B cell (primary cell): ENCODE measurements around the gene NET1. TPM values are rescaled to one million over a fixed set of nuclear protein-coding genes. Genes with fewer than 3 reads are reported as not detected.

Experiments used
- ATAC-seq: fragments of 200-7000 bp; cut with Tn5 transposase; one replicate; pipeline ENCODE4 v1.10.0; 2021; ENCODE audit warnings: low read depth, mild to moderate bottlenecking, moderate number of reproducible peaks, moderate library complexity
- CTCF ChIA-PET: fragments of 350-600 bp; sonication (Branson Sonifier 250); formaldehyde crosslinking; loops from one replicate; lab custom pipeline; 2021; ENCODE audit warnings: antibody characterized with exemption, inconsistent platforms; lab: Charles Lee
- POLR2A ChIA-PET: fragments of 350-600 bp; sonication (Branson Sonifier 250); formaldehyde crosslinking; loops from one replicate; lab custom pipeline; 2021; ENCODE audit warnings: antibody characterized with exemption; lab: Charles Lee
- DNase-seq: peaks from one replicate; pipeline ENCODE4 v3.0.0; 2013
- H2AFZ ChIP-seq: 2 replicates; pipeline ENCODE4 v1.6.1; 2012; ENCODE audit warnings: mild to moderate bottlenecking, low read depth, low read length; ENCODE audit not compliant: insufficient read depth, poor library complexity, severe bottlenecking
- H3K27ac ChIP-seq, 2 donors: 1 replicate in 1 of 2; 2 replicates in 1 of 2; pipeline ENCODE4 v1.5.1; 2012 to 2013; ENCODE audit warnings: low read length in 2 of 2, mild to moderate bottlenecking in 2 of 2, moderate library complexity in 1 of 2
- H3K27me3 ChIP-seq, 4 experiments: fragments of 200-600 bp in 1 of 4; sonication (generic) in 1 of 4; replicated peaks in 1 of 4; 1 replicate in 2 of 4; 2 replicates in 2 of 4; pipeline versions ENCODE4 v1.6.1 to v1.7.0; 2013 to 2016; ENCODE audit warnings: low read length in 3 of 4, mild to moderate bottlenecking in 2 of 4, mixed read lengths in 1 of 4, moderate library complexity in 1 of 4; ENCODE audit not compliant: insufficient read depth in 4 of 4, control insufficient read depth in 3 of 4; ENCODE audit errors: control extremely low read depth in 1 of 4
- H3K36me3 ChIP-seq, 2 experiments: replicated peaks in 1 of 2; 1 replicate in 1 of 2; 2 replicates in 1 of 2; pipeline versions ENCODE4 v1.6.1 to v1.7.1; 2013; ENCODE audit warnings: low read length in 1 of 2; ENCODE audit not compliant: insufficient read depth in 2 of 2, control insufficient read depth in 1 of 2; ENCODE audit errors: control extremely low read depth in 1 of 2, extremely low read depth in 1 of 2
- H3K4me1 ChIP-seq, 2 donors: fragments of 200-600 bp in 1 of 2; sonication (generic) in 1 of 2; 1 replicate in 1 of 2; 2 replicates in 1 of 2; pipeline versions ENCODE4 v1.5.1 to v1.6.1; 2013 to 2017; ENCODE audit warnings: low read length in 2 of 2; ENCODE audit not compliant: control insufficient read depth in 2 of 2, insufficient read depth in 2 of 2
- H3K4me2 ChIP-seq: replicated peaks from 2 replicates; pipeline ENCODE3; 2012; ENCODE audit warnings: mild to moderate bottlenecking, low read depth, low read length; ENCODE audit not compliant: poor library complexity, severe bottlenecking
- H3K4me3 ChIP-seq, 5 experiments: fragments of 200-600 bp in 1 of 5; sonication (generic) in 1 of 5; 1 replicate in 3 of 5; 2 replicates in 2 of 5; pipeline versions ENCODE4 v1.5.1 to v1.7.0; 2011 to 2016; ENCODE audit warnings: low read length in 4 of 5, mild to moderate bottlenecking in 4 of 5, low read depth in 2 of 5, control low read depth in 1 of 5, moderate library complexity in 1 of 5; ENCODE audit not compliant: insufficient read depth in 1 of 5; ENCODE audit errors: control extremely low read depth in 1 of 5, extremely low read depth in 1 of 5
- H3K79me2 ChIP-seq: fragments of 200-600 bp; sonication (generic); one replicate; pipeline ENCODE4 v1.6.0; 2016; ENCODE audit warnings: low read length; ENCODE audit not compliant: control insufficient read depth, insufficient read depth
- H3K9ac ChIP-seq: fragments of 200-600 bp; sonication (generic); 2 replicates; pipeline ENCODE4 v1.6.1; 2017; ENCODE audit warnings: mild to moderate bottlenecking, low read length, moderate library complexity
- H3K9me3 ChIP-seq, 3 donors: one replicate each; pipeline versions ENCODE4 v1.6.1 to v1.7.1; 2013; ENCODE audit warnings: low read length in 2 of 3; ENCODE audit not compliant: control insufficient read depth in 2 of 3, insufficient read depth in 1 of 3; ENCODE audit errors: control extremely low read depth in 1 of 3
- H4K20me1 ChIP-seq: 2 replicates; pipeline ENCODE4 v1.6.0; 2012; ENCODE audit warnings: mild to moderate bottlenecking, low read length; ENCODE audit not compliant: insufficient read depth, control insufficient read depth, poor library complexity, severe bottlenecking
- H3K27ac Mint-ChIP-seq: one replicate; pipeline ENCODE4 v1.8.0; 2021; ENCODE audit warnings: mixed read lengths
- H3K27me3 Mint-ChIP-seq: one replicate; pipeline ENCODE4 v1.8.0; 2021; ENCODE audit warnings: mixed read lengths
- H3K4me1 Mint-ChIP-seq: one replicate; pipeline ENCODE4 v1.8.0; 2021; ENCODE audit warnings: mixed read lengths
- H3K4me3 Mint-ChIP-seq: one replicate; pipeline ENCODE4 v1.8.0; 2021; ENCODE audit warnings: mixed read lengths
- H3K9me3 Mint-ChIP-seq: one replicate; pipeline ENCODE4 v1.8.0; 2022; ENCODE audit warnings: mixed read lengths; ENCODE audit not compliant: insufficient read depth
- EZH2 ChIP-seq: IDR thresholded peaks from 2 replicates; pipeline ENCODE4 v1.6.1; 2012; ENCODE audit warnings: borderline replicate concordance, low read depth, mild to moderate bottlenecking, moderate library complexity, low read length; ENCODE audit not compliant: insufficient read depth, poor library complexity, severe bottlenecking
- WGBS: methylation state at CpG from one replicate; pipeline ENCODE4 v1.1.5; 2013; ENCODE audit warnings: missing lambda C conversion rate; ENCODE audit not compliant: insufficient coverage; 5-methylcytosine and 5-hydroxymethylcytosine counted together
- intact Hi-C: fragments of 100-400 bp; cut with micrococcal nuclease; formaldehyde crosslinking; loops from one replicate; pipeline ENCODE4 v1.10.0; 2022
- polyA minus RNA-seq: library from RNA; depleted of rRNA, polyadenylated mRNA; stranded (reverse); fragments of >200 nt; gene quantifications from 2 replicates; pipeline ENCODE4 v1.2.3, GENCODE V29; 2012
- polyA plus RNA-seq: library from polyadenylated mRNA; depleted of rRNA; stranded (reverse); fragments of >200 nt; gene quantifications from 2 replicates; pipeline ENCODE4 v1.2.3, GENCODE V29; 2012
- total RNA-seq, 2 donors: library from RNA; stranded (reverse); fragments of 120-200 nt in 1 of 2; gene quantifications; 1 replicate in 1 of 2; 2 replicates in 1 of 2; pipeline versions ENCODE4 v1.2.3 to v1.2.4, GENCODE V29; 2013 to 2022
- TF ChIP-seq, protein P1 (sequence below): fragments of 200-600 bp; IDR thresholded peaks from one replicate; pipeline ENCODE4 v1.8.0; 2022; ENCODE audit warnings: antibody characterized with exemption, mild to moderate bottlenecking

NET1 gene, protein sequence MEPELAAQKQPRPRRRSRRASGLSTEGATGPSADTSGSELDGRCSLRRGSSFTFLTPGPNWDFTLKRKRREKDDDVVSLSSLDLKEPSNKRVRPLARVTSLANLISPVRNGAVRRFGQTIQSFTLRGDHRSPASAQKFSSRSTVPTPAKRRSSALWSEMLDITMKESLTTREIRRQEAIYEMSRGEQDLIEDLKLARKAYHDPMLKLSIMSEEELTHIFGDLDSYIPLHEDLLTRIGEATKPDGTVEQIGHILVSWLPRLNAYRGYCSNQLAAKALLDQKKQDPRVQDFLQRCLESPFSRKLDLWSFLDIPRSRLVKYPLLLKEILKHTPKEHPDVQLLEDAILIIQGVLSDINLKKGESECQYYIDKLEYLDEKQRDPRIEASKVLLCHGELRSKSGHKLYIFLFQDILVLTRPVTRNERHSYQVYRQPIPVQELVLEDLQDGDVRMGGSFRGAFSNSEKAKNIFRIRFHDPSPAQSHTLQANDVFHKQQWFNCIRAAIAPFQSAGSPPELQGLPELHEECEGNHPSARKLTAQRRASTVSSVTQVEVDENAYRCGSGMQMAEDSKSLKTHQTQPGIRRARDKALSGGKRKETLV
- total RNA-seq (6.4 and 7.6 TPM in 2 replicates), polyA plus RNA-seq (3.5 and 3.7 TPM in 2 replicates), polyA minus RNA-seq (4.2 and 6.4 TPM in 2 replicates)
- 7.2 TPM for total RNA-seq (2013)

DNA sequence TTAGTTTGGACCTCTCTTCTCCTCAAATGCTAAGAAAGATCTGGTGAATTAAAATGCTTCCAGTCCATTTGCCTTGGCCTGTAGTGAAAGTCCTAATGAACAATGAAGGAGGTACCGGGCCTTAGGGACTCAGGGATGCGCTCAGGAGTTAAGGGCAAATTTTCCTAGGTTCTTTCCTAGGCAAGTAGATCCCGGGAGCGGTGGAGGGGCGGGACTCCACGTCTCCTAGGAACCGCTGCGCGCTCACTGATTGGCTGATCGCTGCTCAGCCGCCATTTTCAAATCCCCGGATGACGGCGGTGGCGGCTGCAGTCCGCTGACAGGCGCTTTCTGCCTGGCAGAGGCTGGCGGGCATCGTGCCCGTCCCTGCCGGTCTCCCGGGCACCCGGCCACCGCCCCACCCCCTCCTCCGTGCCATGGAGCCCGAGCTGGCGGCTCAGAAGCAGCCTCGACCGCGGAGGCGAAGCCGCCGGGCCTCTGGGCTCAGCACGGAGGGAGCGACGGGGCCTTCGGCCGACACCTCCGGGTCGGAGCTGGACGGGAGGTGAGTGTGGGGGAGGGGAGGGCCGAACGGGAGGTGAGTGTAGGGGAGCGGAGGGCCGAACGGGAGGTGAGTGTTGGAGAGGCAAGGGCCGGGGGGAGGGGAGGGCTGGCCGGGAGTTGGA, at the start of gene NET1:
TSS of gene NET1 (plus strand) at position 281 of the 665 bp plus-strand sequence. CDS start at position 417, 136 bp downstream.
- Mint-ChIP-seq H3K27me3 (peaks cover 17% of the 10 kb centered on the region), H3K27ac (no peak within 1 kb of the TSS), H3K4me3 (peak within 1 kb of the TSS; percentile 90), H3K4me1 (peaks cover 4% of the 10 kb centered on the region), H3K9me3 (no peaks in the 10 kb centered on the region)
- intact Hi-C loops: loop anchor here (2.0 kb wide), 1 partner anchor 34 kb away; no protein-coding TSS in a partner anchor
- H3K79me2 ChIP-seq: no peaks in the 10 kb centered on the region
- peak within 1 kb of the TSS; percentile 77 for H3K9ac ChIP-seq
- H3K4me1 ChIP-seq: peaks cover 8 to 9% of the 10 kb centered on the region in 2 donors
- ChIA-PET POLR2A (interaction anchor here (0.5 kb wide), 1 partner anchor 279 kb away, joined by 3 read pairs; no protein-coding TSS in a partner anchor), CTCF (no interaction called here)
- no peaks in the 10 kb centered on the region for H4K20me1 ChIP-seq
- WGBS: under 1% methylated on average over 41 of the region's 48 CpGs
- peaks cover 0 to 16% (median 3%) of the 10 kb centered on the region in 4 experiments for H3K27me3 ChIP-seq
- H3K9me3 ChIP-seq: peaks cover 0 to 7% (median 0%) of the 10 kb centered on the region in 3 donors
- H2AFZ ChIP-seq: peak within 1 kb of the TSS; percentile 90
- TF ChIP-seq, protein P1, sequence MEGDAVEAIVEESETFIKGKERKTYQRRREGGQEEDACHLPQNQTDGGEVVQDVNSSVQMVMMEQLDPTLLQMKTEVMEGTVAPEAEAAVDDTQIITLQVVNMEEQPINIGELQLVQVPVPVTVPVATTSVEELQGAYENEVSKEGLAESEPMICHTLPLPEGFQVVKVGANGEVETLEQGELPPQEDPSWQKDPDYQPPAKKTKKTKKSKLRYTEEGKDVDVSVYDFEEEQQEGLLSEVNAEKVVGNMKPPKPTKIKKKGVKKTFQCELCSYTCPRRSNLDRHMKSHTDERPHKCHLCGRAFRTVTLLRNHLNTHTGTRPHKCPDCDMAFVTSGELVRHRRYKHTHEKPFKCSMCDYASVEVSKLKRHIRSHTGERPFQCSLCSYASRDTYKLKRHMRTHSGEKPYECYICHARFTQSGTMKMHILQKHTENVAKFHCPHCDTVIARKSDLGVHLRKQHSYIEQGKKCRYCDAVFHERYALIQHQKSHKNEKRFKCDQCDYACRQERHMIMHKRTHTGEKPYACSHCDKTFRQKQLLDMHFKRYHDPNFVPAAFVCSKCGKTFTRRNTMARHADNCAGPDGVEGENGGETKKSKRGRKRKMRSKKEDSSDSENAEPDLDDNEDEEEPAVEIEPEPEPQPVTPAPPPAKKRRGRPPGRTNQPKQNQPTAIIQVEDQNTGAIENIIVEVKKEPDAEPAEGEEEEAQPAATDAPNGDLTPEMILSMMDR: no peak
- no peak for TF ChIP-seq EZH2
- DNase-seq: peak; percentile 75
- H3K4me2 ChIP-seq: peak within 1 kb of the TSS; percentile 93
- no peak within 1 kb of the TSS for H3K27ac ChIP-seq
- peak; percentile 84 for ATAC-seq
- H3K4me3 ChIP-seq: peak within 1 kb of the TSS; percentile 51 to 78 (median 67)
- H3K36me3 ChIP-seq: no peaks in the 10 kb centered on the region
